Endothelial cell of umbilical vein (primary cell): ENCODE data around the gene NTN4. TPM values are rescaled to one million over a fixed set of nuclear protein-coding genes. Genes with fewer than 3 reads are reported as not detected.

Source experiments
- BruUV-seq: library from RNA; stranded (reverse); fragments of 400-500 nt; replicated peaks from 2 replicates; lab custom pipeline; 2021; lab: Mats Ljungman, UMichigan
- CTCF ChIA-PET: fragments of 300-600, 350-600 bp; sonication (Branson Sonifier 250); formaldehyde crosslinking; loops from one replicate; lab custom pipeline; 2021; ENCODE audit warnings: antibody characterized with exemption, inconsistent platforms; lab: Charles Lee
- POLR2A ChIA-PET: fragments of 300-600, 350-600 bp; sonication (Branson Sonifier 250); formaldehyde crosslinking; loops from one replicate; lab custom pipeline; 2021; ENCODE audit warnings: antibody characterized with exemption, inconsistent platforms; lab: Charles Lee
- DNase-seq: peaks from one replicate; pipeline ENCODE4 v3.0.0-alpha.2; 2011; ENCODE audit warnings: low read depth, low spot score
- FAIRE-seq: peaks from 2 replicates; lab custom pipeline; 2011; peaks lifted over from hg19 to GRCh38; lab: Jason Lieb, UNC
- H2AFZ ChIP-seq: 2 replicates; pipeline ENCODE4 v1.6.0; 2012; ENCODE audit warnings: low read depth, low read length, control low read depth, inconsistent platforms
- H3K27ac ChIP-seq: 2 replicates; pipeline ENCODE4 v1.5.1; 2011; ENCODE audit warnings: low read depth, mild to moderate bottlenecking, control low read depth, low read length, moderate library complexity; ENCODE audit not compliant: insufficient read depth
- H3K27me3 ChIP-seq, 2 experiments: 2 replicates each; pipeline versions ENCODE4 v1.6.0 to v1.6.1; 2011; ENCODE audit warnings: low read length in 2 of 2, mixed read lengths in 1 of 2; ENCODE audit not compliant: control insufficient read depth in 2 of 2, insufficient read depth in 2 of 2
- H3K36me3 ChIP-seq, 2 experiments: 2 replicates in 1 of 2; 3 replicates in 1 of 2; pipeline ENCODE4 v1.5.1; 2011; ENCODE audit warnings: low read length in 2 of 2, mild to moderate bottlenecking in 1 of 2, moderate library complexity in 1 of 2; ENCODE audit not compliant: control insufficient read depth in 2 of 2, insufficient read depth in 2 of 2; ENCODE audit errors: extremely low read depth in 1 of 2
- H3K4me1 ChIP-seq: 3 replicates; pipeline ENCODE4 v1.5.1; 2011; ENCODE audit warnings: mild to moderate bottlenecking, low read length; ENCODE audit not compliant: control insufficient read depth, insufficient read depth; ENCODE audit errors: extremely low read depth
- H3K4me2 ChIP-seq: 2 replicates; pipeline ENCODE4 v1.6.1; 2011; ENCODE audit warnings: low read length, control low read depth, mixed read lengths; ENCODE audit not compliant: insufficient read depth
- H3K4me3 ChIP-seq, 3 experiments: fragments of 200-600 bp in 1 of 3; sonication (generic), shearing (Covaris generic) in 1 of 3; replicated peaks in 1 of 3; 2 replicates each; pipeline ENCODE4 v1.5.1; 2011 to 2016; ENCODE audit warnings: control low read depth in 3 of 3, low read length in 3 of 3, mild to moderate bottlenecking in 2 of 3, inconsistent platforms in 1 of 3, low read depth in 1 of 3, moderate library complexity in 1 of 3; ENCODE audit not compliant: insufficient read depth in 1 of 3
- H3K79me2 ChIP-seq: 2 replicates; pipeline ENCODE4 v1.6.0; 2012; ENCODE audit warnings: low read length, inconsistent platforms; ENCODE audit not compliant: control insufficient read depth, insufficient read depth
- H3K9ac ChIP-seq: replicated peaks from 2 replicates; pipeline ENCODE3; 2011; ENCODE audit warnings: low read length, control low read depth; ENCODE audit not compliant: insufficient read depth; ENCODE audit errors: extremely low read depth
- H3K9me1 ChIP-seq: replicated peaks from 3 replicates; pipeline ENCODE4 v1.6.0; 2011; ENCODE audit warnings: mild to moderate bottlenecking, low read length; ENCODE audit not compliant: control insufficient read depth, insufficient read depth; ENCODE audit errors: extremely low read depth
- H3K9me3 ChIP-seq: replicated peaks from 2 replicates; pipeline ENCODE4 v1.5.1; 2012; ENCODE audit warnings: low read length, inconsistent platforms; ENCODE audit not compliant: control insufficient read depth, insufficient read depth
- H4K20me1 ChIP-seq: replicated peaks from 2 replicates; pipeline ENCODE3; 2011; ENCODE audit warnings: mild to moderate bottlenecking, low read length; ENCODE audit not compliant: control insufficient read depth, insufficient read depth; ENCODE audit errors: extremely low read depth
- CTCF ChIP-seq, 2 donors: IDR thresholded peaks; 1 replicate in 1 of 2; 2 replicates in 1 of 2; pipeline ENCODE4 v1.5.1; 2011; ENCODE audit warnings: low read length in 2 of 2, mild to moderate bottlenecking in 2 of 2, moderate library complexity in 2 of 2, control low read depth in 1 of 2, inconsistent platforms in 1 of 2, low read depth in 1 of 2; ENCODE audit not compliant: insufficient read depth in 1 of 2; ENCODE audit errors: extremely low read depth in 1 of 2
- EZH2 ChIP-seq: IDR thresholded peaks from 2 replicates; pipeline ENCODE4 v1.6.1; 2012; ENCODE audit warnings: borderline replicate concordance, low read depth, mild to moderate bottlenecking, moderate library complexity, low read length, inconsistent platforms; ENCODE audit not compliant: severe bottlenecking
- FOS ChIP-seq: IDR thresholded peaks from 2 replicates; pipeline ENCODE4 v1.6.1; 2011; ENCODE audit warnings: mild to moderate bottlenecking, low read length, moderate library complexity, borderline replicate concordance; ENCODE audit not compliant: insufficient read depth
- GATA2 ChIP-seq: IDR thresholded peaks from 2 replicates; pipeline ENCODE4 v1.7.0; 2011; ENCODE audit warnings: low read depth, mild to moderate bottlenecking, moderate library complexity, mixed read lengths, low read length; ENCODE audit not compliant: insufficient read length, insufficient read depth
- JUN ChIP-seq: IDR thresholded peaks from 2 replicates; pipeline ENCODE4 v1.6.1; 2011; ENCODE audit warnings: borderline replicate concordance, low read depth; ENCODE audit not compliant: insufficient read length, insufficient read depth
- MAX ChIP-seq: IDR thresholded peaks from 2 replicates; pipeline ENCODE4 v1.6.1; 2011; ENCODE audit not compliant: insufficient read depth, insufficient read length
- MYC ChIP-seq: IDR thresholded peaks from one replicate; pipeline ENCODE4 v1.6.1; 2011; ENCODE audit warnings: mild to moderate bottlenecking, low read depth, low read length
- POLR2A ChIP-seq: IDR thresholded peaks from 2 replicates; pipeline ENCODE4 v1.6.1; 2012; ENCODE audit warnings: low read depth, mild to moderate bottlenecking, control low read depth, low read length
- POLR2AphosphoS5 ChIP-seq: IDR thresholded peaks from 2 replicates; pipeline ENCODE4 v1.6.1; 2012; ENCODE audit warnings: low read depth, mild to moderate bottlenecking, control low read depth, low read length, moderate library complexity; ENCODE audit not compliant: insufficient read depth
- dilution Hi-C: fragments of 300-500 bp; cut with MboI; formaldehyde crosslinking; loops from one replicate; pipeline ENCODE4 v1.15.0; 2019; ENCODE audit warnings: low sequenced_read_pairs; ENCODE audit not compliant: extremely low pct_ligation_motif_present
- intact Hi-C: fragments of 100-400 bp; cut with micrococcal nuclease; formaldehyde crosslinking; loops from one replicate; pipeline ENCODE4 v1.10.0; 2022
- polyA plus RNA-seq, 4 experiments: library from polyadenylated mRNA; depleted of rRNA in 3 of 4; stranded (reverse) in 3 of 4; unstranded in 1 of 4; fragments of >200 nt; gene quantifications; 2 replicates each; pipeline versions ENCODE4 v1.2.1 to v1.2.3, GENCODE V29; 2011 to 2012; ENCODE audit warnings: missing spikeins in 1 of 4
- total RNA-seq: library from RNA; stranded (reverse); gene quantifications from 2 replicates; pipeline ENCODE4 v1.2.3, GENCODE V29; 2021

The NTN4 gene
- total and polyA plus RNA-seq, 2 donors (not counting 3 experiments of a cell fraction or from before 2014, with no cell fraction given), result 120 to 317 TPM

GRCh38 chr12:95651681-95652080 lies 138.9 kb downstream of the NTN4 start:
- no peak overlapping the region for H3K9ac ChIP-seq
- H3K79me2 ChIP-seq, result no peaks in the 10 kb centered on the region
- dilution Hi-C loops, result no loop called here
- no peak overlapping the region for H2AFZ ChIP-seq
- no peaks in the 10 kb centered on the region for H3K4me1 ChIP-seq
- no peak for TF ChIP-seq MAX
- TF ChIP-seq FOS, result no peak
- TF ChIP-seq POLR2A, result no peak
- BruUV-seq, result no TSS peak
- H3K9me3 ChIP-seq, result no peaks in the 10 kb centered on the region
- no peaks in the 10 kb centered on the region for H3K9me1 ChIP-seq
- no peaks in the 10 kb centered on the region for H3K27me3 ChIP-seq
- CTCF ChIA-PET, result interaction anchor here (0.8 kb wide), 1 partner anchor 116 kb away, joined by 3 read pairs; no protein-coding TSS in a partner anchor
- H4K20me1 ChIP-seq, result no peaks in the 10 kb centered on the region
- DNase-seq (no peak), FAIRE-seq (no peak)
- intact Hi-C loops, result no loop called here
- POLR2A ChIA-PET, result no interaction called here
- H3K36me3 ChIP-seq, result no peaks in the 10 kb centered on the region
- no peak overlapping the region for H3K27ac ChIP-seq
- H3K4me3 ChIP-seq, result no peak overlapping the region
- H3K4me2 ChIP-seq, result no peak overlapping the region

- no peak for FAIRE-seq
- intact Hi-C loops, result no loop called here
- Histone ChIP-seq H3K36me3 (no peaks in the 10 kb centered on the region), H3K79me2 (no peaks in the 10 kb centered on the region), H3K4me1 (no peaks in the 10 kb centered on the region), H3K27me3 (no peaks in the 10 kb centered on the region), H3K4me2 (no peak overlapping the region), H3K9me1 (no peaks in the 10 kb centered on the region), H3K27ac (no peak overlapping the region), H3K9me3 (no peaks in the 10 kb centered on the region), H3K4me3 (no peak overlapping the region), H4K20me1 (no peaks in the 10 kb centered on the region), H2AFZ (no peak overlapping the region), H3K9ac (no peak overlapping the region)
- dilution Hi-C loops, result no loop called here
- POLR2A ChIA-PET, result no interaction called here
- no peak for TF ChIP-seq POLR2A
- no peak for TF ChIP-seq FOS
- TF ChIP-seq POLR2AphosphoS5, result no peak
- no peak for TF ChIP-seq MYC
- no peak for TF ChIP-seq GATA2
- no peak for TF ChIP-seq CTCF (IDR thresholded peaks at IDR 0.05; ENCODE audit: extremely low read depth in 1 of 2, insufficient read depth in 1 of 2, low read depth in 1 of 2, low read length in 2 of 2)
- no peak for TF ChIP-seq MAX
- TF ChIP-seq EZH2, result no peak
- no peak for TF ChIP-seq JUN
- DNase-seq, result peak; percentile 73
- BruUV-seq, result no TSS peak
- CTCF ChIA-PET, result interaction anchor here (0.8 kb wide), 1 partner anchor 74 kb away, joined by 3 read pairs; no protein-coding TSS in a partner anchor
Observed at GRCh38 chr12:95648990-95649791, 141.4 kb downstream of the NTN4 start.
